Suprapubic skin (tissue), 4 donors: ENCODE data around the gene SYNRG. TPM values are rescaled to one million over a fixed set of nuclear protein-coding genes. Genes with fewer than 3 reads are reported as not detected.

Experiments
- DNase-seq, 2 donors: peaks; one replicate each; pipeline ENCODE4 v3.0.0-alpha.2; 2019; ENCODE audit warnings: low spot score in 2 of 2
- H3K27ac ChIP-seq: fragments of 200-600 bp; sonication (generic); one replicate; pipeline ENCODE4 v1.5.1; 2019
- H3K27me3 ChIP-seq: fragments of 200-600 bp; sonication (generic); one replicate; pipeline ENCODE4 v1.5.1; 2019
- H3K36me3 ChIP-seq: fragments of 200-600 bp; sonication (generic); one replicate; pipeline ENCODE4 v1.5.1; 2019
- H3K4me1 ChIP-seq: fragments of 200-600 bp; sonication (generic); one replicate; pipeline ENCODE4 v1.5.1; 2019
- H3K4me3 ChIP-seq: fragments of 200-600 bp; sonication (generic); one replicate; pipeline ENCODE4 v1.5.1; 2019; ENCODE audit warnings: mild to moderate bottlenecking
- H3K9me3 ChIP-seq: fragments of 200-600 bp; sonication (generic); one replicate; pipeline ENCODE4 v1.5.1; 2019
- CTCF ChIP-seq, 2 donors: fragments of 200-600 bp in 1 of 2; fragments of 450-650 bp in 1 of 2; sonication (generic) in 1 of 2; IDR thresholded peaks; one replicate each; pipeline ENCODE4 v1.5.1; 2016 to 2019; ENCODE audit warnings: antibody characterized with exemption in 2 of 2, mild to moderate bottlenecking in 1 of 2, moderate library complexity in 1 of 2
- EP300 ChIP-seq: sonication (generic); formaldehyde crosslinking; IDR thresholded peaks from one replicate; pipeline ENCODE4 v1.6.1; 2017; ENCODE audit warnings: antibody characterized with exemption
- POLR2A ChIP-seq, 2 donors: fragments of 450-650 bp; IDR thresholded peaks; one replicate each; pipeline ENCODE4 v1.6.1; 2017; ENCODE audit warnings: antibody characterized with exemption in 2 of 2, mild to moderate bottlenecking in 2 of 2, moderate library complexity in 2 of 2
- POLR2AphosphoS5 ChIP-seq, 3 donors: sonication (generic); formaldehyde crosslinking; IDR thresholded peaks; one replicate each; pipeline ENCODE4 v1.6.1; 2017; ENCODE audit warnings: antibody characterized with exemption in 3 of 3
- whole genome bisulfite sequencing: methylation state at CpG from one replicate; pipeline ENCODE4 v1.1.5; 2018; 5-methylcytosine and 5-hydroxymethylcytosine counted together
- total RNA-seq, 4 donors: library from RNA; depleted of rRNA; stranded (reverse); fragments of >200 nt; gene quantifications; one replicate each; pipeline ENCODE4 v1.1.0, GENCODE V29; 2016

Gene SYNRG
- total RNA-seq, 4 donors from 2014 or later, result 21.2 to 48.5 (median 25.5) TPM

DNA sequence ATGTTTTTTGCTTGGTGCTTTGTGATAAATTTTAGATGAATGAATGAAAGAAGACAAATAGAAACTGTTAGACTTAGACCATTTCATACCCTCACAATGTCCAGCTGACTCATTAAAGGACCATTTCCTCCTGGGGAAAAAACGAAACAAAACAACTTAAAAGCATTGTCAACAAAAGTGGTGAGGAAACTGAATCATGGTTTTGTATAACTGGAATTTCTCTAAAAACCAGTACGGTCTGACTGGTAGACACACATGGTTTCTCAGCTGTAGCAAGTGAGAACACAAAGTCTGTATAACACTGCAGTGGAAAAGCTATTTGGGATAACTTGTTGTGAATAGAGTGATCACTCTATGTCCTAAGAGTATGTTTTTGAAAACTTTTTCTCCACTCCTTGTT lies 39.3 kb upstream of the SYNRG start:
- H3K27me3 ChIP-seq, result peaks cover 29% of the 10 kb centered on the region
- no peaks in the 10 kb centered on the region for H3K36me3 ChIP-seq
- no peak for DNase-seq
- H3K9me3 ChIP-seq, result no peaks in the 10 kb centered on the region
- WGBS, result 59% methylated on average over 2 of the region's 2 CpGs
- H3K4me3 ChIP-seq, result no peak overlapping the region
- no peak for TF ChIP-seq EP300
- TF ChIP-seq POLR2AphosphoS5 (IDR thresholded peaks at IDR 0.05), result no peak
- no peak for TF ChIP-seq POLR2A (IDR thresholded peaks at IDR 0.05)
- TF ChIP-seq CTCF (IDR thresholded peaks at IDR 0.05), result no peak
- no peak overlapping the region for H3K27ac ChIP-seq
- peaks cover 4% of the 10 kb centered on the region for H3K4me1 ChIP-seq

- no peaks in the 10 kb centered on the region for H3K9me3 ChIP-seq
- no peak overlapping the region for H3K4me3 ChIP-seq
- H3K27ac ChIP-seq, result no peak overlapping the region
- no peaks in the 10 kb centered on the region for H3K36me3 ChIP-seq
- H3K4me1 ChIP-seq, result peaks cover 5% of the 10 kb centered on the region
- H3K27me3 ChIP-seq, result peaks cover 29% of the 10 kb centered on the region
- 71% methylated on average over 1 of the region's 1 CpG for WGBS
- DNase-seq, result no peak
- TF ChIP-seq POLR2A (IDR thresholded peaks at IDR 0.05) (no peak), CTCF (IDR thresholded peaks at IDR 0.05) (no peak), EP300 (no peak), POLR2AphosphoS5 (IDR thresholded peaks at IDR 0.05) (no peak)
Measured at GRCh38 chr17:37647856-37648255, 38.6 kb upstream of the SYNRG start.

DNA sequence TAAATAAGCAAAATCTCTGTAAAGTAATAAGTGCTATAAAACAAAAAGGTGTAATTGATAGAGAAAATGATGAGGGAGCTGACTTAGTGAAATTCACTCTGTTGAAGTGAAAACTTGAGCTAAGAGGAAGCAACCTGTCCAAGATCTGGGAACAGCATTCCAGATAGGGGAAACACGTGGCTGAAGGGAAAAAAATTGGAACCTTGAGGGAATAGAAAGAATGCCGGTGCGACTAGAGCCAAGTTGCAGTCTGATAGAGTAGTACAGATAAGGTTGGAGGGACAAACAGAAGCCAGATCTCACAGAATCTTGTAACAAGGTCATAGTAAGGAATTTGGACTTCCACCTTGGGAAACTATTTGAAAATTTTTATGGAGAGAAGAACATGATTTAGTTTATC lies 34.7 kb upstream of the SYNRG start:
- H3K27ac ChIP-seq, result no peak overlapping the region
- H3K4me3 ChIP-seq, result peak overlapping the region; percentile 89
- peaks cover 22% of the 10 kb centered on the region for H3K4me1 ChIP-seq

GRCh38 chr17:37643118-37643766 lies 34.0 kb upstream of the SYNRG start, which contains the start of gene DDX52:
DDX52 (minus strand) TSS chr17:37643446; CDS start chr17:37643420, 26 bp downstream.
- no peak for TF ChIP-seq CTCF (IDR thresholded peaks at IDR 0.05)
- peak in 1 of 2 donors; percentile 12 for TF ChIP-seq POLR2A (IDR thresholded peaks at IDR 0.05)
- peaks cover 15% of the 10 kb centered on the region for H3K27me3 ChIP-seq
- H3K9me3 ChIP-seq, result no peaks in the 10 kb centered on the region
- peak; percentile 93 to 94 for DNase-seq
- peak within 1 kb of the TSS; percentile 89 for H3K4me3 ChIP-seq
- H3K27ac ChIP-seq, result peak within 1 kb of the TSS; percentile 91
- under 1% methylated on average over 35 of the region's 43 CpGs for WGBS
- peaks cover 22% of the 10 kb centered on the region for H3K4me1 ChIP-seq
- peaks cover 24% of the 10 kb centered on the region for H3K36me3 ChIP-seq

More for the DNA sequence above, 34.7 kb upstream of the SYNRG start:
- no peak for TF ChIP-seq CTCF (IDR thresholded peaks at IDR 0.05)
- no peak for TF ChIP-seq POLR2AphosphoS5 (IDR thresholded peaks at IDR 0.05)
- no peak for TF ChIP-seq POLR2A (IDR thresholded peaks at IDR 0.05)
- TF ChIP-seq EP300, result no peak
- no peak for DNase-seq
- H3K9me3 ChIP-seq, result no peaks in the 10 kb centered on the region
- peaks cover 15% of the 10 kb centered on the region for H3K27me3 ChIP-seq
- WGBS, result 7% methylated on average over 3 of the region's 3 CpGs
- H3K36me3 ChIP-seq, result peaks cover 21% of the 10 kb centered on the region

DNA sequence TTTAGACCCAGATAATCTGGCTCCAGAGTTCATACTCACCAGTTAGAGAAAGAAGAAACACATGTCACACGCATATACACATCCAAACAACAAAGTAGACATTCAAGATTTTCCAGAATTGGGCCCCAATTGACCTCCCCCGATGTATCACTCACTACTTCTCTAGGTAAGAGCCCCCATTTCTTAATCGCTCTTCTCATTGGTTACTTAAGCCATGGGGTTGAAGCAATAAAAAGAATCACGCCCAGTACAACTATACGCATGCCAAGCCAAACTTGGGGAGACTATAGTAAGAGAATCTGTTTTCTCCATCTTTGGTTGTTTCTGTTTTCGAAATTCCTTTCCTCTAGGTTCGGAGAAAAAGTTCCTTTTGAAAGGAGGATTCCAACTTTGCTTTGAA lies 33.5 kb upstream of the SYNRG start:
- TF ChIP-seq CTCF (IDR thresholded peaks at IDR 0.05), result no peak
- TF ChIP-seq POLR2A (IDR thresholded peaks at IDR 0.05), result no peak
- TF ChIP-seq POLR2AphosphoS5 (IDR thresholded peaks at IDR 0.05), result no peak
- no peak for TF ChIP-seq EP300
- Histone ChIP-seq H3K9me3 (no peaks in the 10 kb centered on the region), H3K4me1 (peaks cover 22% of the 10 kb centered on the region), H3K36me3 (peaks cover 27% of the 10 kb centered on the region), H3K27ac (peak overlapping the region; percentile 91), H3K4me3 (peak overlapping the region; percentile 89), H3K27me3 (peaks cover 10% of the 10 kb centered on the region)
- DNase-seq, result no peak
- under 1% methylated on average over 7 of the region's 7 CpGs for WGBS
